Upper lobe of right lung (tissue), 1 donor: ENCODE data around the gene ANK3. TPM values are rescaled to one million over a fixed set of nuclear protein-coding genes. Genes with fewer than 3 reads are reported as not detected.

Experiments
- ATAC-seq: fragments of 200-7000 bp; cut with Tn5 transposase; one replicate; pipeline ENCODE4 v1.9.1; 2020; ENCODE audit warnings: mild to moderate bottlenecking, moderate library complexity
- DNase-seq: peaks from one replicate; pipeline ENCODE4 v3.0.0-alpha.2; 2020
- H3K27ac ChIP-seq: fragments of 200-600 bp; one replicate; pipeline ENCODE4 v1.8.0; 2022
- H3K27me3 ChIP-seq: fragments of 200-600 bp; one replicate; pipeline ENCODE4 v1.8.0; 2022; ENCODE audit warnings: mild to moderate bottlenecking
- H3K36me3 ChIP-seq: fragments of 200-600 bp; one replicate; pipeline ENCODE4 v1.8.0; 2022
- H3K4me1 ChIP-seq: fragments of 200-600 bp; one replicate; pipeline ENCODE4 v1.8.0; 2022
- H3K4me3 ChIP-seq: fragments of 200-600 bp; one replicate; pipeline ENCODE4 v1.8.0; 2022; ENCODE audit warnings: mild to moderate bottlenecking
- H3K9me3 ChIP-seq: fragments of 200-600 bp; one replicate; pipeline ENCODE4 v1.8.0; 2022
- CTCF ChIP-seq: fragments of 200-600 bp; IDR thresholded peaks from one replicate; pipeline ENCODE4 v1.8.0; 2022; ENCODE audit warnings: antibody characterized with exemption
- intact Hi-C: fragments of 100-400 bp; cut with DNase I; formaldehyde crosslinking; loops from one replicate; pipeline ENCODE4 v1.11.0; 2022
- total RNA-seq: library from RNA; stranded (reverse); fragmentation: NEBNext Ultra II Directional; extraction: Animal tissue kit (Norgen Biotek cat#: 25700); gene quantifications from one replicate; pipeline ENCODE4 v1.2.1, GENCODE V29; 2021
- donor health status: DM: no; HTN: yes; CAD: no; lungs with severe emphysema.

ANK3 gene
- total RNA-seq, 1 donor from 2014 or later: 91.1 TPM

GRCh38 chr10:60082341-60082740, 307.3 kb downstream of the ANK3 start:
- intact Hi-C loops: no loop called here
- H3K27me3 ChIP-seq: no peaks in the 10 kb centered on the region
- no peak for TF ChIP-seq CTCF
- no peak for DNase-seq
- H3K4me1 ChIP-seq: no peaks in the 10 kb centered on the region
- H3K9me3 ChIP-seq: no peaks in the 10 kb centered on the region
- ATAC-seq: no peak
- H3K4me3 ChIP-seq: no peak overlapping the region
- peaks cover 17% of the 10 kb centered on the region for H3K36me3 ChIP-seq
- no peak overlapping the region for H3K27ac ChIP-seq

- ATAC-seq: no peak
- H3K4me1 ChIP-seq: no peaks in the 10 kb centered on the region
- no peak for DNase-seq
- H3K27me3 ChIP-seq: no peaks in the 10 kb centered on the region
- no peaks in the 10 kb centered on the region for H3K9me3 ChIP-seq
- no peak overlapping the region for H3K4me3 ChIP-seq
- TF ChIP-seq CTCF: no peak
- intact Hi-C loops: no loop called here
- no peak overlapping the region for H3K27ac ChIP-seq
- H3K36me3 ChIP-seq: peaks cover 16% of the 10 kb centered on the region
These were observed 315.7 kb downstream of the ANK3 start for GRCh38 chr10:60073781-60074656.

DNA sequence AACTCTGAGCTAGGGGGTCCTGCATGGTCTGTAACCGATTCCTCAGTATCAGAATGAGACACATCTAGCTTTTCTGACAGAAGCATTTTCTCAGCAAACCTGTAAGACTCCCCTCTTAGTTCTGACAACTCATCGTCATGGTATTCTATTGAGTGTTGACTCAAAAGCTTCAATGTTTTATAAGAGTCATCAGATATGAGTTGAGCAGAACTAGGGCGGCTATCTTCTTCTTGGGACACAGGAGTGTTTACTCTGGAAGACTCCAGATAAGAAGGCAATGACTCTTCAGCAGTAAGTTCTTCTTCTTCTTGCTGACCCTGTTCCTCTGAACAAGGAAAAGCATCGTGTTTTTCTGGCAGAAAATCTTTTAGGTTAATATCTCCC, 316.3 kb downstream of the ANK3 start:
- intact Hi-C loops: no loop called here
- H3K4me1 ChIP-seq: no peaks in the 10 kb centered on the region
- ATAC-seq: peak; percentile 55

GRCh38 chr10:60069311-60069710, 320.4 kb downstream of the ANK3 start:
- Histone ChIP-seq H3K36me3 (no peaks in the 10 kb centered on the region), H3K4me3 (no peak overlapping the region), H3K9me3 (no peaks in the 10 kb centered on the region), H3K4me1 (no peaks in the 10 kb centered on the region), H3K27ac (no peak overlapping the region), H3K27me3 (no peaks in the 10 kb centered on the region)
- TF ChIP-seq CTCF: no peak
- ATAC-seq: no peak
- intact Hi-C loops: no loop called here
- no peak for DNase-seq

More for the DNA sequence above, 316.3 kb downstream of the ANK3 start:
- no peak overlapping the region for H3K27ac ChIP-seq
- H3K27me3 ChIP-seq: no peaks in the 10 kb centered on the region
- H3K36me3 ChIP-seq: peaks cover 13% of the 10 kb centered on the region
- no peak for DNase-seq
- H3K4me3 ChIP-seq: no peak overlapping the region
- H3K9me3 ChIP-seq: no peaks in the 10 kb centered on the region
- no peak for TF ChIP-seq CTCF

GRCh38 chr10:60050366-60050765, 339.3 kb downstream of the ANK3 start:
- H3K4me3 ChIP-seq: no peak overlapping the region
- intact Hi-C loops: no loop called here
- no peak for ATAC-seq
- no peak for DNase-seq
- H3K9me3 ChIP-seq: no peaks in the 10 kb centered on the region
- H3K4me1 ChIP-seq: no peaks in the 10 kb centered on the region
- TF ChIP-seq CTCF: no peak
- no peak overlapping the region for H3K27ac ChIP-seq
- H3K36me3 ChIP-seq: no peaks in the 10 kb centered on the region
- no peaks in the 10 kb centered on the region for H3K27me3 ChIP-seq
